Gastroesophageal sphincter (tissue), 4 donors: ENCODE results near the gene TMEM225B. TPM values are rescaled to one million over a fixed set of nuclear protein-coding genes. Genes with fewer than 3 reads are reported as not detected.

Experiments used
- ATAC-seq: fragments of 150-250 bp; one replicate; pipeline ENCODE4 v1.9.1; 2016; ENCODE audit warnings: mild to moderate bottlenecking, moderate library complexity
- H3K27ac ChIP-seq, 4 donors: fragments of 200-600 bp; sonication (generic) in 3 of 4; 1 replicate in 3 of 4; 2 replicates in 1 of 4; pipeline ENCODE4 v1.5.1; 2016 to 2019
- H3K27me3 ChIP-seq: fragments of 200-600 bp; sonication (generic); one replicate; pipeline ENCODE4 v1.5.1; 2019
- H3K36me3 ChIP-seq, 2 donors: fragments of 200-600 bp; sonication (generic); one replicate each; pipeline ENCODE4 v1.5.1; 2019; ENCODE audit warnings: control low read depth in 1 of 2
- H3K4me1 ChIP-seq, 3 donors: fragments of 200-600 bp; sonication (generic); 1 replicate in 2 of 3; 2 replicates in 1 of 3; pipeline ENCODE4 v1.5.1; 2016 to 2019; ENCODE audit warnings: control low read depth in 2 of 3
- H3K4me3 ChIP-seq, 2 donors: fragments of 200-600 bp; sonication (generic); one replicate each; pipeline ENCODE4 v1.5.1; 2019; ENCODE audit warnings: mild to moderate bottlenecking in 1 of 2, moderate library complexity in 1 of 2
- H3K9me3 ChIP-seq, 3 donors: fragments of 200-600 bp; sonication (generic); one replicate each; pipeline ENCODE4 v1.5.1; 2017 to 2019; ENCODE audit warnings: control low read depth in 2 of 3
- EP300 ChIP-seq: sonication (generic); formaldehyde crosslinking; IDR thresholded peaks from one replicate; pipeline ENCODE4 v1.6.1; 2017; ENCODE audit warnings: antibody characterized with exemption, mild to moderate bottlenecking
- POLR2A ChIP-seq, 2 donors: fragments of 450-650 bp; IDR thresholded peaks; one replicate each; pipeline ENCODE4 v1.6.1; 2017; ENCODE audit warnings: antibody characterized with exemption in 2 of 2, mild to moderate bottlenecking in 2 of 2, moderate library complexity in 1 of 2
- POLR2AphosphoS5 ChIP-seq: sonication (generic); formaldehyde crosslinking; IDR thresholded peaks from one replicate; pipeline ENCODE4 v1.6.1; 2017; ENCODE audit warnings: antibody characterized with exemption
- WGBS, 2 donors: methylation state at CpG; one replicate each; pipeline ENCODE4 v1.1.5; 2018; ENCODE audit warnings: low coverage in 1 of 2; 5-methylcytosine and 5-hydroxymethylcytosine counted together
- total RNA-seq, 4 donors: library from RNA; depleted of rRNA; stranded (reverse); fragments of >200 nt; gene quantifications; one replicate each; pipeline ENCODE4 v1.1.0, GENCODE V29; 2016
- TF ChIP-seq, protein P1 (sequence below), 4 experiments: fragments of 200-600 bp in 2 of 4; fragments of 450-650 bp in 2 of 4; sonication (generic) in 1 of 4; IDR thresholded peaks; one replicate each; pipeline ENCODE4 v1.5.1; 2017 to 2019; ENCODE audit warnings: antibody characterized with exemption in 4 of 4, mild to moderate bottlenecking in 2 of 4, moderate library complexity in 2 of 4

Gene TMEM225B
- total RNA-seq, 4 donors from 2014 or later: 1.6 to 2.2 TPM; not detected in 2

DNA sequence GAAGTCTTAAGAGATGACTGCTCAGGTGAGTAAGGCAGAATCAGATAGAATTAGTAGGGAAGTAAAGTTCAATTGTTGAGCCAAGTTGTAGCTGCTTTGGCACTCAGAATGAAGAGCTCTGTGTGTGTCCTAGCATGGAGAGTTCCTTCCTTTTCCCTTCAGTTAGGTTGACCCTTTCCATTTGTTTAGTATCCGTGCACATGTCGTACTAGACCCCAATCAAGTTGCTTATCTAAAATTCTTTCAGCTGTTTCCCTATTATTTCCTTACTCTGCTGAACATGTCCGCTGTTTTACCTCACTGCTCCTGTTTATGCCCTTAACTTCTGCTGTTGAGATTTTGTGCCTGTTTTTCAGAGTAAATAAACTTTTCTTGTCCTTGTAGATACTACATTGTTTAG, 26.3 kb upstream of the TMEM225B start:
- Histone ChIP-seq H3K9me3 (no peaks in the 10 kb centered on the region), H3K4me1 (no peaks in the 10 kb centered on the region), H3K4me3 (no peak overlapping the region), H3K27ac (no peak overlapping the region), H3K36me3 (peaks cover 0 to 66% of the 10 kb centered on the region in 2 donors), H3K27me3 (no peaks in the 10 kb centered on the region)
- WGBS, 2 donors: 82 to 94% methylated on average over 2 to 3 of the region's 3 CpGs
- TF ChIP-seq POLR2AphosphoS5 (no peak), POLR2A (IDR thresholded peaks at IDR 0.05) (no peak), EP300 (no peak)
- TF ChIP-seq, protein P1, sequence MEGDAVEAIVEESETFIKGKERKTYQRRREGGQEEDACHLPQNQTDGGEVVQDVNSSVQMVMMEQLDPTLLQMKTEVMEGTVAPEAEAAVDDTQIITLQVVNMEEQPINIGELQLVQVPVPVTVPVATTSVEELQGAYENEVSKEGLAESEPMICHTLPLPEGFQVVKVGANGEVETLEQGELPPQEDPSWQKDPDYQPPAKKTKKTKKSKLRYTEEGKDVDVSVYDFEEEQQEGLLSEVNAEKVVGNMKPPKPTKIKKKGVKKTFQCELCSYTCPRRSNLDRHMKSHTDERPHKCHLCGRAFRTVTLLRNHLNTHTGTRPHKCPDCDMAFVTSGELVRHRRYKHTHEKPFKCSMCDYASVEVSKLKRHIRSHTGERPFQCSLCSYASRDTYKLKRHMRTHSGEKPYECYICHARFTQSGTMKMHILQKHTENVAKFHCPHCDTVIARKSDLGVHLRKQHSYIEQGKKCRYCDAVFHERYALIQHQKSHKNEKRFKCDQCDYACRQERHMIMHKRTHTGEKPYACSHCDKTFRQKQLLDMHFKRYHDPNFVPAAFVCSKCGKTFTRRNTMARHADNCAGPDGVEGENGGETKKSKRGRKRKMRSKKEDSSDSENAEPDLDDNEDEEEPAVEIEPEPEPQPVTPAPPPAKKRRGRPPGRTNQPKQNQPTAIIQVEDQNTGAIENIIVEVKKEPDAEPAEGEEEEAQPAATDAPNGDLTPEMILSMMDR (IDR thresholded peaks at IDR 0.05): no peak
- no peak for ATAC-seq

DNA sequence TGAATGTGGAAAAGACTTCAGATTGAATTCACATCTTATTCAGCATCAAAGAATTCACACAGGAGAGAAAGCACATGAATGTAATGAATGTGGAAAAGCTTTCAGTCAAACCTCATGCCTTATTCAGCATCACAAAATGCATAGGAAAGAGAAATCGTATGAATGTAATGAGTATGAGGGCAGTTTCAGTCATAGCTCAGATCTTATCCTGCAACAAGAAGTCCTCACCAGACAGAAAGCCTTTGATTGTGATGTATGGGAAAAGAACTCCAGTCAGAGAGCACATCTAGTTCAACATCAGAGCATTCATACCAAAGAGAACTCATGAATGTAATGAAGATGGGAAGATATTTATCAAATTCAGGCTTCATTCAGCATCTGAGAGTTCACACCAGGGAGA, 24.8 kb upstream of the TMEM225B start:
- Histone ChIP-seq H3K4me1 (no peaks in the 10 kb centered on the region), H3K27ac (no peak overlapping the region), H3K4me3 (no peak overlapping the region), H3K9me3 (no peaks in the 10 kb centered on the region), H3K36me3 (peaks cover 0 to 57% of the 10 kb centered on the region in 2 donors), H3K27me3 (no peaks in the 10 kb centered on the region)
- TF ChIP-seq POLR2A (IDR thresholded peaks at IDR 0.05): no peak
- TF ChIP-seq, protein P1 (IDR thresholded peaks at IDR 0.05): no peak
- no peak for TF ChIP-seq POLR2AphosphoS5
- no peak for TF ChIP-seq EP300
- WGBS, 2 donors: 85 to 100% methylated on average over 1 of the region's 1 CpG
- no peak for ATAC-seq

DNA sequence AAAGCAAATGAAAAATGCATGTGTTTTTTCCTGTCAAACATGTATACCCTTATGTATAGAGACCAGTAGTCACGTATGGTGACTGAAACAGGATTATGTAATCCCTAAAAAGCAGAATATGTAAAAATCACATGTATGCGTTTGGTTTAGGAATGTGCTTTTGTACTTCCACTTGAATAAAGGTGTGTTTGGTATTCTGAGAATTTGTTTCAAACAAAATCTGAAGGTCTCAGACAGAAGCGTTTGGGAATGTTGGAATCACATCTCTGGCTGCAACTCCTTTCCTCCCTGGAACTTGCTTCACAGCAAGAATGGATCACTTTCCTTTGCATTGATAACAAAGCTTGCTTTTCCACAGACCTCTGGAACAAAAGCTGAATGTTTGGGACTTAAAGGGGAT, 21.8 kb upstream of the TMEM225B start:
- peaks cover 0 to 38% of the 10 kb centered on the region in 2 donors for H3K36me3 ChIP-seq
- WGBS, 2 donors: 68 to 70% methylated on average over 3 of the region's 3 CpGs
- no peak overlapping the region for H3K4me3 ChIP-seq
- H3K4me1 ChIP-seq: peaks cover 0 to 16% (median 6%) of the 10 kb centered on the region in 3 donors
- no peak overlapping the region for H3K27ac ChIP-seq
- ATAC-seq: no peak
- no peaks in the 10 kb centered on the region for H3K27me3 ChIP-seq
- TF ChIP-seq POLR2AphosphoS5: no peak
- TF ChIP-seq EP300: no peak
- TF ChIP-seq POLR2A (IDR thresholded peaks at IDR 0.05): no peak
- TF ChIP-seq, protein P1 (IDR thresholded peaks at IDR 0.05): no peak
- H3K9me3 ChIP-seq: no peaks in the 10 kb centered on the region

DNA sequence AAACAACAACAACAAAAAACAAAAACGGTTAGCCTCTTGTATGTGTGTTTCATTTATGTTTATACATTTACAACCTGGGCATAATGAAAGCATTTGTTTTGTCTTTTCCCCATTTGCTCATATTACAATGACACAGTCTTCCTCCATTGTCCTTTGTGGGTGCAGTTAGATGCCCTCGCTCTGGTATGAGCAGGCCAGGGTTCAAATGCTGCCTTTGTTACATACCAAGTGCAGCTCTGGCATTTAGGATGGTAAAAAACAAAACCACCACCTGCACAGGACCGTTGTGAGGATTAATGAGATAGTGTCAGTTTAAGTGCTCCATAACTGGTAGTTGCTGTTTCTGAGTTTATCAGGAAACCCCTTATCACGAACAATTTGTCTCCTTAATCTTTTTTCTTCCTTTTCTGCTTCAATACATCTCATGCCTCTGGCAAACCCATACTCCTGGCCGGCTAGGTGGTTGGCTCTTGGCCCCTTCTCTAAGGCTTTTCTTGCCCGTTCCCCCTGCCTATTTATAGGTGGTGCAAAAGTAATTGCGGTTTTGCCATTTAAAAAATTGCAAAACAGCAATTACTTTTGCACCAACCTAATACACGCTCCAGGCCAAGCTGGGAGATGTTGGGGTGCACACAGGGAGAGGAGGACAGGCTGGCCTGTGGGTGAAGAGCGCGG, 18.6 kb upstream of the TMEM225B start:
- H3K4me3 ChIP-seq: peak overlapping the region; percentile 72 to 74
- WGBS, 2 donors: 49 to 50% methylated on average over 5 to 7 of the region's 10 CpGs
- H3K27ac ChIP-seq: peak overlapping the region in 3 of 4 donors; percentile 70 to 79 (median 71)
- TF ChIP-seq POLR2A (IDR thresholded peaks at IDR 0.05) (no peak), POLR2AphosphoS5 (no peak), EP300 (no peak)
- TF ChIP-seq, protein P1 (IDR thresholded peaks at IDR 0.05): no peak
- no peaks in the 10 kb centered on the region for H3K9me3 ChIP-seq
- H3K36me3 ChIP-seq: peaks cover 0 to 7% of the 10 kb centered on the region in 2 donors
- H3K4me1 ChIP-seq: peaks cover 0 to 16% (median 6%) of the 10 kb centered on the region in 3 donors
- no peak for ATAC-seq
- no peaks in the 10 kb centered on the region for H3K27me3 ChIP-seq
